Measurements from ENCODE around the gene PNMA8C.

Gene PNMA8C

GRCh38 chr19:46428239-46429135 lies at the start of gene PNMA8C:
TSS of gene PNMA8C (minus strand) at chr19:46428936. CDS start at chr19:46428359, 577 bp downstream.
- peak; percentile 75 for DNase-seq (ENCODE audit: low read depth)

- DNase-seq (ENCODE audit: low read depth), result no peak
Measured at GRCh38 chr19:46475986-46476385, 47.2 kb upstream of the PNMA8C start.

- DNase-seq (ENCODE audit: low read depth), result no peak
Measured at GRCh38 chr19:46474211-46474610, 45.5 kb upstream of the PNMA8C start.

GRCh38 chr19:46472592-46472991 lies 43.9 kb upstream of the PNMA8C start:
- DNase-seq (ENCODE audit: low read depth), result no peak

GRCh38 chr19:46471811-46472543 lies 43.2 kb upstream of the PNMA8C start:
- no peak for DNase-seq (ENCODE audit: low read depth)

- DNase-seq (ENCODE audit: low read depth), result peak; percentile 73
Measured at GRCh38 chr19:46471116-46471733, 42.5 kb upstream of the PNMA8C start, which contains the start of gene PNMA8A. TSS of gene PNMA8A (minus strand) at chr19:46471563. CDS start at chr19:46471035, 528 bp downstream.

GRCh38 chr19:46470376-46470775 lies 41.6 kb upstream of the PNMA8C start:
- no peak for DNase-seq (ENCODE audit: low read depth)

GRCh38 chr19:46469541-46470185 lies 40.9 kb upstream of the PNMA8C start:
- DNase-seq (ENCODE audit: low read depth), result no peak

- peak; percentile 90 for DNase-seq (ENCODE audit: low read depth)
Measured at GRCh38 chr19:46466536-46467196, 37.9 kb upstream of the PNMA8C start.

GRCh38 chr19:46463516-46463915 lies 34.8 kb upstream of the PNMA8C start:
- DNase-seq (ENCODE audit: low read depth), result no peak

GRCh38 chr19:46461537-46461936 lies 32.8 kb upstream of the PNMA8C start:
- DNase-seq (ENCODE audit: low read depth), result no peak

- no peak for DNase-seq (ENCODE audit: low read depth)
Measured at GRCh38 chr19:46460981-46461380, 32.2 kb upstream of the PNMA8C start.

- DNase-seq (ENCODE audit: low read depth), result no peak
Measured at GRCh38 chr19:46460055-46460454, 31.3 kb upstream of the PNMA8C start.

GRCh38 chr19:46456930-46457329 lies 28.2 kb upstream of the PNMA8C start:
- DNase-seq (ENCODE audit: low read depth), result no peak

- DNase-seq (ENCODE audit: low read depth), result no peak
Measured at GRCh38 chr19:46454244-46454643, 25.5 kb upstream of the PNMA8C start.

GRCh38 chr19:46453661-46454060 lies 24.9 kb upstream of the PNMA8C start:
- no peak for DNase-seq (ENCODE audit: low read depth)

- no peak for DNase-seq (ENCODE audit: low read depth)
Measured at GRCh38 chr19:46452186-46452585, 23.4 kb upstream of the PNMA8C start.

- DNase-seq (ENCODE audit: low read depth), result no peak
Measured at GRCh38 chr19:46451352-46451751, 22.6 kb upstream of the PNMA8C start.

- no peak for DNase-seq (ENCODE audit: low read depth)
Measured at GRCh38 chr19:46450737-46451136, 22.0 kb upstream of the PNMA8C start.

- no peak for DNase-seq (ENCODE audit: low read depth)
Measured at GRCh38 chr19:46449228-46449627, 20.5 kb upstream of the PNMA8C start.

- no peak for DNase-seq (ENCODE audit: low read depth)
Measured at GRCh38 chr19:46448601-46449000, 19.9 kb upstream of the PNMA8C start.

- no peak for DNase-seq (ENCODE audit: low read depth)
Measured at GRCh38 chr19:46447824-46448223, 19.1 kb upstream of the PNMA8C start.

Data from EH (cell line).